Ovary (tissue), 3 donors: ENCODE measurements around the gene NOTCH1.

Experiments used
- EP300 ChIP-seq: sonication (generic); formaldehyde crosslinking; IDR thresholded peaks from one replicate; pipeline ENCODE4 v1.6.1; 2017; ENCODE audit warnings: antibody characterized with exemption
- POLR2A ChIP-seq: fragments of 450-650 bp; IDR thresholded peaks from one replicate; pipeline ENCODE4 v1.6.1; 2017; ENCODE audit warnings: antibody characterized with exemption, mild to moderate bottlenecking, moderate library complexity
- TF ChIP-seq, protein P1 (sequence below), 3 donors: fragments of 450-650 bp in 2 of 3; fragments of 200-600 bp in 1 of 3; IDR thresholded peaks; one replicate each; pipeline versions ENCODE4 v1.5.1 to v1.8.0; 2016 to 2022; ENCODE audit warnings: antibody characterized with exemption in 3 of 3, mild to moderate bottlenecking in 1 of 3
- donor health status: DM: no; HTN: no; CAD: no.

DNA sequence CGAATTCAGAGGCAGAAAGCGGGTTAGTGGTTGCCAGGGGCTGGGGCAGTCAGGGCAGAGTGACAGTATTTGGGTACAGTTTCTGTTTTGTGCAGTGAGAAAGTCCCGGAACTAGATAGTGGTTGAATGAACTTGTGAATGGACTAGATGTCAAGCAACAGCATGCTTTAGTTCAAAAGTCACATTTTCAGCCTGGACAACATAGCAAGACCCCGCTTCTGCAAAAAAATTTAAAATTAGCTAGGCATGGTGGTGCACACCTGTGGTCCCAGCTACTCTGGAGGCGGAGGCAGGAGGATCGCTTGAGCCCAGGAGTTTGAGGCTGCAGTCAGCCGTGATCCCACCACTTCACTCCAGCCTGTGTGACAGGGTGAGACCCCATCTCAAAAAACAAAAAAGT is 8.4 kb downstream of the NOTCH1 start:
- TF ChIP-seq, protein P1, sequence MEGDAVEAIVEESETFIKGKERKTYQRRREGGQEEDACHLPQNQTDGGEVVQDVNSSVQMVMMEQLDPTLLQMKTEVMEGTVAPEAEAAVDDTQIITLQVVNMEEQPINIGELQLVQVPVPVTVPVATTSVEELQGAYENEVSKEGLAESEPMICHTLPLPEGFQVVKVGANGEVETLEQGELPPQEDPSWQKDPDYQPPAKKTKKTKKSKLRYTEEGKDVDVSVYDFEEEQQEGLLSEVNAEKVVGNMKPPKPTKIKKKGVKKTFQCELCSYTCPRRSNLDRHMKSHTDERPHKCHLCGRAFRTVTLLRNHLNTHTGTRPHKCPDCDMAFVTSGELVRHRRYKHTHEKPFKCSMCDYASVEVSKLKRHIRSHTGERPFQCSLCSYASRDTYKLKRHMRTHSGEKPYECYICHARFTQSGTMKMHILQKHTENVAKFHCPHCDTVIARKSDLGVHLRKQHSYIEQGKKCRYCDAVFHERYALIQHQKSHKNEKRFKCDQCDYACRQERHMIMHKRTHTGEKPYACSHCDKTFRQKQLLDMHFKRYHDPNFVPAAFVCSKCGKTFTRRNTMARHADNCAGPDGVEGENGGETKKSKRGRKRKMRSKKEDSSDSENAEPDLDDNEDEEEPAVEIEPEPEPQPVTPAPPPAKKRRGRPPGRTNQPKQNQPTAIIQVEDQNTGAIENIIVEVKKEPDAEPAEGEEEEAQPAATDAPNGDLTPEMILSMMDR (IDR thresholded peaks at IDR 0.05), result no peak
- TF ChIP-seq EP300, result no peak
- no peak for TF ChIP-seq POLR2A
